Measurements from ENCODE around the gene IRF2BP2. TPM values are rescaled to one million over a fixed set of nuclear protein-coding genes. Genes with fewer than 3 reads are reported as not detected.

Gene IRF2BP2
- polyA plus RNA-seq, 4 donors, result 42.4 to 195 (median 63.9) TPM

DNA sequence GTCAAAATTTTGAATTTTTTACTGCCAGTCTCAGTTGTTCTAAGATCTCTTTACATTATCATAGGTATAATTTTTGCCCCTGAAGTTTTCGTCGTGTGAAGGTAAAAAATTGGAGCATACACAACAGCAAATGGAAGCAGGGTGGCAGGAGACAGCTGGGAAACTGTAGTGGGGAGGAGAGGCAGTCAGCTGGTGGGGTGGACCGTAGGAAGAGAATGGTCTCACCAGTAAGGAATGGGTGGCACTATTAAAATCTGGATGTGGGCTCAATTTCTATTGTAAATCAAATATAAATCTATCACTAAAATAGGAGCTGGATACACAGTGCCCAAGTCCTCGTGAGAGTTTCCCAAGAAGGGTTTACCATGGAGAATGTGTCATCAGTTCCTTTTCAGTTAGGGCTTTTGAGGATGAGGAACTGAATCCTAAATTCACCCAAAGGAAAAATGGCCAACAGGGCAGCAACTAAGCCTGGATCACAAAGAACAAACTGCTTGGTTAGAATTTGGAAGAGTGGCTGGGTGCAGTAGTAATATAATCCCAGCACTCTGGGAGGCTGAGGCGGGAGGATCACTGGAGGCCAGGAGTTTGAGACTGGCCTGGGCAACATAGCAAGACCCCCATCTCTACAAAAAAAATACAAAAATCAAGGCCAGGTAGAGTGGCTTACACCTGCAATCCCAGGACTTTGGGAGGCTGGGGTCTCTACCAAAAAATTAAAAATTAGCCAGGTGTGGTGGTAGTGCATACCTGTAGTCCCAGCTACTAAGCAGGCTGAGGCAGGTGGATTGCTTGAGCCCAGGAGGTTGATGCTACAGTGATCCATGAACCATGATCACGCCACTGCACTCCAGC lies 10.5 kb upstream of the IRF2BP2 start:
- no peak for FAIRE-seq
- Histone ChIP-seq H3K9me3 (ENCODE audit: control insufficient read depth in 2 of 2, insufficient read depth in 1 of 2, low read depth in 1 of 2, low read length in 1 of 2) (no peaks in the 10 kb centered on the region), H3K4me3 (ENCODE audit: low read depth in 1 of 3, low read length in 3 of 3) (no peak overlapping the region), H3K27me3 (ENCODE audit: control insufficient read depth in 3 of 3, insufficient read depth in 3 of 3, low read length in 3 of 3) (no peaks in the 10 kb centered on the region), H3K4me1 (ENCODE audit: control insufficient read depth in 3 of 3, insufficient read depth in 2 of 3, low read depth in 1 of 3, low read length in 2 of 3) (peaks cover 4 to 71% (median 13%) of the 10 kb centered on the region in 3 donors), H3K27ac (ENCODE audit: low read depth in 1 of 3, low read length in 2 of 3) (peak overlapping the region; percentile 38 to 86 (median 65)), H3K36me3 (ENCODE audit: control insufficient read depth in 3 of 3, insufficient read depth in 2 of 3, low read depth in 1 of 3, low read length in 3 of 3) (no peaks in the 10 kb centered on the region)
- 47 to 66% (median 57%) methylated on average over 6 of the region's 6 CpGs for WGBS, 3 donors
- DNase-seq, result no peak

DNA sequence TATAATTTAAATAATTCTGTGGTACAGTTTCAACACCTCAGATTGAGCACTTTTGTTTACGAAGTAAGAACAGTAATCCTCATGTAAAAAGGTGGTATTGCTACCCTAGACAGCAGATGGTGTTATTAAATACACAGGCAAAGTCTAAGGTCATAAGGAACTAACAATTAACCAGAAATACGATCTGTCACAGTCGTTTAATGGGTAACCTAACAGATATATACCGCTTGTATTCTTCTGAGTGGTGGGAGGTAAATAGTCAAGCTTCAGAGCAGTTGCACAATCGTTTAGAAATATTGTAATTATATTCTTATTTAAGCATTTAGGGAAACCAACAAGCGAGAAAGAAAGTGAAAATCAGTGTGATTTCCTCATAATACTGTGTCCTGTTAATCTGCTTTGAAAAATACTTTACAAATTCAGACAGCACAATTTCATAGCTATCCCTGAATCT lies 9.8 kb upstream of the IRF2BP2 start:
- Histone ChIP-seq H3K27me3 (ENCODE audit: control insufficient read depth in 3 of 3, insufficient read depth in 3 of 3, low read length in 3 of 3) (no peaks in the 10 kb centered on the region), H3K9me3 (ENCODE audit: control insufficient read depth in 2 of 2, insufficient read depth in 1 of 2, low read depth in 1 of 2, low read length in 1 of 2) (no peaks in the 10 kb centered on the region), H3K27ac (ENCODE audit: low read depth in 1 of 3, low read length in 2 of 3) (peak overlapping the region in 2 of 3 donors; percentile 65 to 86), H3K4me1 (ENCODE audit: control insufficient read depth in 3 of 3, insufficient read depth in 2 of 3, low read depth in 1 of 3, low read length in 2 of 3) (peaks cover 4 to 75% (median 13%) of the 10 kb centered on the region in 3 donors), H3K4me3 (ENCODE audit: low read depth in 1 of 3, low read length in 3 of 3) (no peak overlapping the region), H3K36me3 (ENCODE audit: control insufficient read depth in 3 of 3, insufficient read depth in 2 of 3, low read depth in 1 of 3, low read length in 3 of 3) (no peaks in the 10 kb centered on the region)
- WGBS, 3 donors, result 13 to 42% (median 26%) methylated on average over 6 of the region's 6 CpGs
- FAIRE-seq, result no peak
- DNase-seq, result peak; percentile 85 to 87

DNA sequence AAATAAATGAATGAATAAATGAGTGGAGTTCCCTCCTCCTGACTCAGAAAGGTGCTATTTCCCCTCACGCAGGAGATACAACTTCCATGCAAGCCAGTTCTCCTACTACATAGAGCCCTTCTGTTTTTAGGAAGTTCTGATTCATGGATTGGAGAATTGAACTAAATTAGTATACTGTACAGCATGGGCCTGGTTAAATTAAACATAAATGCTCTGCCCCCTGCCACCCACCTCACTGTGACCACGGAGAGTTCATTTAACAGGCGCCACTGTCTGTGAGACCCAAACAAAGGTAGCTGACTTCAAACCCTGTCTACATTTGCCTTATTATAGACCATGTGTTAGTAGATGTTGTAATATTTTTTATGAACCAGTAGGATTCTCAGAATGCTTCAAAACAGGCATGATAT lies 9.1 kb upstream of the IRF2BP2 start:
- Histone ChIP-seq H3K4me1 (ENCODE audit: control insufficient read depth in 3 of 3, insufficient read depth in 2 of 3, low read depth in 1 of 3, low read length in 2 of 3) (peaks cover 4 to 71% (median 12%) of the 10 kb centered on the region in 3 donors), H3K4me3 (ENCODE audit: low read depth in 1 of 3, low read length in 3 of 3) (no peak overlapping the region), H3K27me3 (ENCODE audit: control insufficient read depth in 3 of 3, insufficient read depth in 3 of 3, low read length in 3 of 3) (no peaks in the 10 kb centered on the region), H3K9me3 (ENCODE audit: control insufficient read depth in 2 of 2, insufficient read depth in 1 of 2, low read depth in 1 of 2, low read length in 1 of 2) (no peaks in the 10 kb centered on the region), H3K36me3 (ENCODE audit: control insufficient read depth in 3 of 3, insufficient read depth in 2 of 3, low read depth in 1 of 3, low read length in 3 of 3) (no peaks in the 10 kb centered on the region), H3K27ac (ENCODE audit: low read depth in 1 of 3, low read length in 2 of 3) (peak overlapping the region in 2 of 3 donors; percentile 48 to 86)
- no peak for DNase-seq
- WGBS, 3 donors, result 37 to 52% (median 44%) methylated on average over 3 of the region's 3 CpGs
- no peak for FAIRE-seq

DNA sequence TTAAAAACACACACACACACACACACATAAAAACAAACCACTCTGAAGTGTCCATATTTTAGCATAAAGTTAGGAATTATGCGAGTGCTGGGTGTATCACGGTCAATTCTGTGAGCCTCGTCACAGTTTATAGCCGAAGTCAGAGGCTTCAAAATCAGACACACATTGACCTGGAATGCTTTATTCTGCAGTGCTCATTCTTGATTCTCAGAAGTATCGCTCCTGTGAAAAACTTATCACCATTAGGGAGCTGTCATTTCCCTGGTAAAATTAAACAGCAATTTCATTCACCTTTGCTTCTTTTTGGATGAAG lies 8.7 kb upstream of the IRF2BP2 start:
- Histone ChIP-seq H3K4me1 (ENCODE audit: control insufficient read depth in 3 of 3, insufficient read depth in 2 of 3, low read depth in 1 of 3, low read length in 2 of 3) (peaks cover 2 to 71% (median 12%) of the 10 kb centered on the region in 3 donors), H3K9me3 (ENCODE audit: control insufficient read depth in 2 of 2, insufficient read depth in 1 of 2, low read depth in 1 of 2, low read length in 1 of 2) (no peaks in the 10 kb centered on the region), H3K4me3 (ENCODE audit: low read depth in 1 of 3, low read length in 3 of 3) (no peak overlapping the region), H3K27ac (ENCODE audit: low read depth in 1 of 3, low read length in 2 of 3) (peak overlapping the region in 1 of 3 donors; percentile 86), H3K27me3 (ENCODE audit: control insufficient read depth in 3 of 3, insufficient read depth in 3 of 3, low read length in 3 of 3) (no peaks in the 10 kb centered on the region), H3K36me3 (ENCODE audit: control insufficient read depth in 3 of 3, insufficient read depth in 2 of 3, low read depth in 1 of 3, low read length in 3 of 3) (no peaks in the 10 kb centered on the region)
- FAIRE-seq, result no peak
- DNase-seq, result no peak
- 68 to 76% (median 75%) methylated on average over 5 of the region's 5 CpGs for WGBS, 3 donors

DNA sequence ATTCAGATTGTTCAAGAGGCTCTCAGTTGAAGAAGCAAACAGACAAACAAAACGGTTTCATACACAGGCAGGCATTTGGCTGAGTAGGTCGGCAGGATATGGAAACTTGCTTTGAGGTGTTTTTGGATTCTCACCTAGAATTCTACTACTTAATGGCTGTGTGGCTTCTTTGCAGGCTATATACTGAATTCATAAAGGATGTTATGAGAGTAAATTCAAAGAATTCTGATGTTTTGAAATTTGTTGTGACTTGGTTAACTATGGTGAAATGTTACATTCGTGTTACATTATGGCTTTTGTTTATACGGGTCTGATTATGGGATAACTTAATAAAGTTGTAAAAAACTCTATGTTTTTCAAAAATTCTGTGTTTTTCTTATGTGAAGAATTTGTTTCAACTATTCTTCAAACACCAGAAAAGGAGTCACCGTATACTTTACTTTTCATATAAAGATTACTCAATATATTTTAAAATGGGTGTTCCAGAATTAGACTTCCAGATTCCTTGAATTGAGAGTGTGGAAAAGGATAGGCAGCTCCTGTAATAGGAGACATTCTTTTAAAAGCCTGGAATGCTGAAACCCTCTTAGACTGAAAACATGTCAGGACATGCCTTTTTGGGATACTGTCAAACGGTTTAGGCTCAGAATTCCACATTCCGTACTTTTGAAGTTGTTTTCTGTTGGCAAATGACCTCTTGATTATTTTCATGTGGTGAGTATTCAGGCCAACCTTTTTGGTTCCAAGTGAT lies 8.2 kb upstream of the IRF2BP2 start:
- Histone ChIP-seq H3K27me3 (ENCODE audit: control insufficient read depth in 3 of 3, insufficient read depth in 3 of 3, low read length in 3 of 3) (no peaks in the 10 kb centered on the region), H3K4me3 (ENCODE audit: low read depth in 1 of 3, low read length in 3 of 3) (no peak overlapping the region), H3K36me3 (ENCODE audit: control insufficient read depth in 3 of 3, insufficient read depth in 2 of 3, low read depth in 1 of 3, low read length in 3 of 3) (no peaks in the 10 kb centered on the region), H3K9me3 (ENCODE audit: control insufficient read depth in 2 of 2, insufficient read depth in 1 of 2, low read depth in 1 of 2, low read length in 1 of 2) (no peaks in the 10 kb centered on the region), H3K4me1 (ENCODE audit: control insufficient read depth in 3 of 3, insufficient read depth in 2 of 3, low read depth in 1 of 3, low read length in 2 of 3) (peaks cover 0 to 70% (median 11%) of the 10 kb centered on the region in 3 donors), H3K27ac (ENCODE audit: low read depth in 1 of 3, low read length in 2 of 3) (peak overlapping the region in 1 of 3 donors; percentile 86)
- FAIRE-seq, result no peak
- 71 to 88% (median 81%) methylated on average over 7 of the region's 7 CpGs for WGBS, 3 donors
- DNase-seq, result no peak

DNA sequence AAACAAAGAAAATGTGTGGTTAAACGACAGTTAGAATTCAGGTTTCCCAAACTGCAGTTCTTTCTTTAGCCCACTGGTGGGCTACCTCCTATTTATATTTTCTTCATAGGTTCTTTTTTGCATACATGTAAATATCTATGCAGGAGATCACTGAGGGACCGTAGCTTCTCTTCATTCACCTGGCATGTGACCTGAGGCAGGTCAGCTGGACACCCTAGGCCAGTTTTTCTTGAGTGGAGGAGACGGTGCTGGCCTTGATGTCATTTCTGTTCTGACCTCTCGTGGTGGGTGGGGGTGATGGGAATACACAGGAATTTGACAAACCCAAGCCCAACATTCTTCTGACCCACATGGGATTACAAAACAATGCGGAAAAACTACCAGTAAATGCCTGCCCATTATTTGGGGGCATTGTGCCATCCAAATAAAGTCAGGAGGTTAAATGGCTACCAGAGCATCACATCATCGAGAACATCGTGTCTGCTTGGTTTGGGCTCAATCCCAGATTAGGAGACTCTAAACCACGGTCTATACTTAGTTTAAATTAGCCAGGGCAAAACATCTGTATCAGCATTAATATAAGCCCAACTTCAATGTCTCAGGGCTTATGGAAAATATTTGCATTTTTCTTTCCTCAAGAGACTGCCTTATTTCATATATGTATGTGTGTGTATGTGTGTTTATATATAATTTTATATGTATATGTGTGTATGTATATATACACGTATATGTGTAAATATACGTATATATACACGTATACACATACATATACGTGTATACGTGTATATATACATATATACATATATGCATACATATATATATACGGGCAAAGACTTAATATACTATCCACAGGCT lies 7.4 kb upstream of the IRF2BP2 start:
- H3K36me3 ChIP-seq (ENCODE audit: control insufficient read depth in 3 of 3, insufficient read depth in 2 of 3, low read depth in 1 of 3, low read length in 3 of 3), result no peaks in the 10 kb centered on the region
- DNase-seq (no peak), FAIRE-seq (no peak)
- peak overlapping the region in 1 of 3 donors; percentile 47 for H3K27ac ChIP-seq (ENCODE audit: low read depth in 1 of 3, low read length in 2 of 3)
- no peak overlapping the region for H3K4me3 ChIP-seq (ENCODE audit: low read depth in 1 of 3, low read length in 3 of 3)
- WGBS, 3 donors, result 83 to 91% (median 84%) methylated on average over 14 of the region's 14 CpGs
- no peaks in the 10 kb centered on the region for H3K27me3 ChIP-seq (ENCODE audit: control insufficient read depth in 3 of 3, insufficient read depth in 3 of 3, low read length in 3 of 3)
- no peaks in the 10 kb centered on the region for H3K9me3 ChIP-seq (ENCODE audit: control insufficient read depth in 2 of 2, insufficient read depth in 1 of 2, low read depth in 1 of 2, low read length in 1 of 2)
- peaks cover 0 to 69% (median 12%) of the 10 kb centered on the region in 3 donors for H3K4me1 ChIP-seq (ENCODE audit: control insufficient read depth in 3 of 3, insufficient read depth in 2 of 3, low read depth in 1 of 3, low read length in 2 of 3)

DNA sequence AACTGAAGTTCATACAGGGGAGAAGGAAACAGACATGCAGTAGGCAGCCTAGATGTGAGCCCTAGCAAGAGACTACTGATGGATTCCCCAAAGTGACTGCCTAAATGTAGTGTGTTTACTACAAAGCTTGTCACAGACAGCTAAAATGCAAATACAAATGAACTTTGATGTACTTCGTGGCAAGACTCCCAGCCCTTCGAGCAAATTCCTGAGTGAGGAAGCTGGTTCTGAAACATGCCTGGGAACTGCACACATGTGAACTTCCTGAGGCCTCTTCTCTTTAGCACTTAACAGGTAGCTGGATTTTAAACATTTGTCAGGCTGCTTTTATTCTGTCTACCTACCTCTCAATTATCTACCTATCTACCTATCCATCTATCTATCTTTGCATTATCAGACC lies 6.7 kb upstream of the IRF2BP2 start:
- Histone ChIP-seq H3K36me3 (ENCODE audit: control insufficient read depth in 3 of 3, insufficient read depth in 2 of 3, low read depth in 1 of 3, low read length in 3 of 3) (no peaks in the 10 kb centered on the region), H3K27ac (ENCODE audit: low read depth in 1 of 3, low read length in 2 of 3) (peak overlapping the region in 2 of 3 donors; percentile 34 to 47), H3K4me3 (ENCODE audit: low read depth in 1 of 3, low read length in 3 of 3) (no peak overlapping the region), H3K27me3 (ENCODE audit: control insufficient read depth in 3 of 3, insufficient read depth in 3 of 3, low read length in 3 of 3) (no peaks in the 10 kb centered on the region), H3K4me1 (ENCODE audit: control insufficient read depth in 3 of 3, insufficient read depth in 2 of 3, low read depth in 1 of 3, low read length in 2 of 3) (peaks cover 0 to 71% (median 16%) of the 10 kb centered on the region in 3 donors), H3K9me3 (ENCODE audit: control insufficient read depth in 2 of 2, insufficient read depth in 1 of 2, low read depth in 1 of 2, low read length in 1 of 2) (no peaks in the 10 kb centered on the region)
- 5 to 12% (median 10%) methylated on average over 2 of the region's 2 CpGs for WGBS, 3 donors
- FAIRE-seq, result no peak
- DNase-seq, result peak in 1 of 2 donors; percentile 44

DNA sequence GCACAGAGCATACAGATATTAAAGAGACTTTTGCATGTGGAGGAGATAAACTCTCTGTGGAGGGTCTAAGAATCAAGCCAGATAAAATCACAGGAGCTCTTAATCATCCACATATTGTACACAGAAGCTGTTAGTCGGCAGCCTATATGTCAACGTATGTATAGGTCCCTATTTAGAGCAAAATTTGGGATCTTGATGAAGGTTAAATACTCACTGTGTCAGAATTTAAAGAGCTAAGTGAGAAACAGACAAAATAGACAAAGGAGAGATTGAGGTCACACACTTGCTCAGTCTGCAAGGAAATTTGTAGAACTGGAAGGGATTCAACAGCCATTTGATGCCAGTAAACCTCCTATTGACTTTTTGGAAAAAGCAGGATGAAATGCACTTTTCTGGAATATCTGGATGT lies 4.1 kb upstream of the IRF2BP2 start:
- no peak overlapping the region for H3K4me3 ChIP-seq (ENCODE audit: low read depth in 1 of 3, low read length in 3 of 3)
- no peaks in the 10 kb centered on the region for H3K36me3 ChIP-seq (ENCODE audit: control insufficient read depth in 3 of 3, insufficient read depth in 2 of 3, low read depth in 1 of 3, low read length in 3 of 3)
- 26 to 45% (median 39%) methylated on average over 2 of the region's 2 CpGs for WGBS, 3 donors
- H3K27ac ChIP-seq (ENCODE audit: low read depth in 1 of 3, low read length in 2 of 3), result peak overlapping the region; percentile 51 to 100 (median 57)
- FAIRE-seq (no peak), DNase-seq (peak in 1 of 2 donors; percentile 24)
- no peaks in the 10 kb centered on the region for H3K27me3 ChIP-seq (ENCODE audit: control insufficient read depth in 3 of 3, insufficient read depth in 3 of 3, low read length in 3 of 3)
- H3K9me3 ChIP-seq (ENCODE audit: control insufficient read depth in 2 of 2, insufficient read depth in 1 of 2, low read depth in 1 of 2, low read length in 1 of 2), result no peaks in the 10 kb centered on the region
- H3K4me1 ChIP-seq (ENCODE audit: control insufficient read depth in 3 of 3, insufficient read depth in 2 of 3, low read depth in 1 of 3, low read length in 2 of 3), result peaks cover 0 to 57% (median 15%) of the 10 kb centered on the region in 3 donors
